ENCODE data around the gene SLC10A7. TPM values are rescaled to one million over a fixed set of nuclear protein-coding genes. Genes with fewer than 3 reads are reported as not detected.

SLC10A7 gene
- total RNA-seq, 2 experiments from 2014 or later: 8.7 to 9.9 TPM

DNA sequence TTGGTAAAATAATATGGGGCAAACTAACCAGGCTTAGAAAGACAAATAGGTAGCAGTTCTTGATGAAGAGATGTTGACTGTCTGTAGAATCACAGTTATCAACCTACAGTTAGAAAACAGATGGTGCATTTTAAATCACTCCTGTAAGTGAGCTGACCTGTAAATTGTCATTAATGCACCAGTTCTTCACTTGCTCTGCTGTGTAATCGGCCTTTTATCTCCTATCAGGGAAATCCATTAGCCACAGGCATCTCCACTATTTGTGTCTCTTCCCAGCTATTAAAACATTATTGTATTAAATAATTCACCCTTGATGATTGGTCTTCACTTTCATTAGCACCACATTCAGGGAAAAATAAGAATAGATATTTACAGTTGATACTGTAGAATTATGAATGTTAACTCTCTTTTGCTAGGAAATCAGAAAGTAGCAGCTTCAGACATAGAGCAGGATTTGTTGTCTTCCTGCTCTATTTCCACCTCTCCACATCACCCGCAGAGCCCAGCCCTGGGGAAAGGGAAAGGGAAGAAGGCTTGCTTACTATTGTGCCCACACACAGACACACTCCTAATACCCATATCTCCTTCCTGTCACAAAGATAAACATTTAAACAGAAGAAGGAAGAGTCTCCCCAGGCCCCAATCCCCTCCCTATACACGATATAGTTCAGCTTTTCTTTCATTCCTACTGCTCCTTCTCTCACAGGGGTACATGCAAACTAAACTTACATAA lies 210.3 kb downstream of the SLC10A7 start:
- intact Hi-C loops (cut with DNase I, micrococcal nuclease): no loop called here
- DNase-seq (no peak), ATAC-seq (ENCODE audit: poor library complexity) (no peak)
- Histone ChIP-seq H3K4me3 (ENCODE audit: low read length) (no peak overlapping the region), H3K27me3 (ENCODE audit: control insufficient read depth in 1 of 2, insufficient read depth in 2 of 2, low read length in 2 of 2) (no peaks in the 10 kb centered on the region), H3K27ac (ENCODE audit: low read depth in 1 of 2, low read length in 2 of 2) (no peak overlapping the region), H3K36me3 (ENCODE audit: insufficient read depth, low read length) (no peaks in the 10 kb centered on the region), H3K4me1 (ENCODE audit: insufficient read depth, low read length) (no peaks in the 10 kb centered on the region), H3K9me3 (ENCODE audit: control insufficient read depth in 1 of 2, insufficient read depth in 1 of 2, low read length in 2 of 2) (no peaks in the 10 kb centered on the region)
- CTCF ChIA-PET: no interaction called here
- Mint-ChIP-seq H3K4me3 (no peak overlapping the region), H3K27ac (no peak overlapping the region), H3K27me3 (no peaks in the 10 kb centered on the region), H3K9me3 (no peaks in the 10 kb centered on the region), H3K4me1 (ENCODE audit: low read depth) (no peaks in the 10 kb centered on the region), H3K36me3 (ENCODE audit: low read depth) (peaks cover 8% of the 10 kb centered on the region)
- POLR2A ChIA-PET: no interaction called here
- TF ChIP-seq, protein P1, sequence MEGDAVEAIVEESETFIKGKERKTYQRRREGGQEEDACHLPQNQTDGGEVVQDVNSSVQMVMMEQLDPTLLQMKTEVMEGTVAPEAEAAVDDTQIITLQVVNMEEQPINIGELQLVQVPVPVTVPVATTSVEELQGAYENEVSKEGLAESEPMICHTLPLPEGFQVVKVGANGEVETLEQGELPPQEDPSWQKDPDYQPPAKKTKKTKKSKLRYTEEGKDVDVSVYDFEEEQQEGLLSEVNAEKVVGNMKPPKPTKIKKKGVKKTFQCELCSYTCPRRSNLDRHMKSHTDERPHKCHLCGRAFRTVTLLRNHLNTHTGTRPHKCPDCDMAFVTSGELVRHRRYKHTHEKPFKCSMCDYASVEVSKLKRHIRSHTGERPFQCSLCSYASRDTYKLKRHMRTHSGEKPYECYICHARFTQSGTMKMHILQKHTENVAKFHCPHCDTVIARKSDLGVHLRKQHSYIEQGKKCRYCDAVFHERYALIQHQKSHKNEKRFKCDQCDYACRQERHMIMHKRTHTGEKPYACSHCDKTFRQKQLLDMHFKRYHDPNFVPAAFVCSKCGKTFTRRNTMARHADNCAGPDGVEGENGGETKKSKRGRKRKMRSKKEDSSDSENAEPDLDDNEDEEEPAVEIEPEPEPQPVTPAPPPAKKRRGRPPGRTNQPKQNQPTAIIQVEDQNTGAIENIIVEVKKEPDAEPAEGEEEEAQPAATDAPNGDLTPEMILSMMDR (IDR thresholded peaks at IDR 0.05): no peak

DNA sequence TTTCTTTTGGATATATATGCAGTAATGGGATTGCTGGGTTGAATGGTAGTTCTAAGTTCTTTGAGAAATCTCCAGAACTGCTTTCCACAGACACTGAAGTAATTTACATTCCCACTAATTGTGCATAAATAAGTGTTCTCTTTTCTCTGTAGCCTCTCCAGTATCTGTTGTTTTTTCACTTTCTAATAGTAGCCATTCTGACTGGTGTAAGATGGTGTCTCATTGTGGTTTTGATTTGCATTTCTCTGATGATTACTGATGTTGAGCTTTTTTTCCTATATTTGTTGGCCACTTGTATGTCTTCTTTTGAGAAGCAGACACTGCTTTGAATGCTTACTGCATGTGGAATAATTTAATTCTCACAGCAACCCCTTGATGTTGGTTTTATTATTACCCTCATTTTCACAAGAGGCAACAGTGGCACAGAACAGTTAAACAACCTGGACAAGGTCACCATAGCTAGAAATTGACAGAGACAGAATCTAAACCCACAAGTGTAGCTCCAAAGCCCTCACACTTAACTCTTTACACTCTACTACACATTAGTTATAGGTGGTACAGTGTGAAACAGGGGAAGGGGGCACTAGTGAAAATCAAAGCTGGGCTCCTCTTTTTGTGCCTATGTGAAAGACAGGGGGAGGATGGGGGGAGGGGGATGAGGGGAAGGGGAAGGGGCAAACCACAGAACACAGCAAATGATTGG lies 211.3 kb downstream of the SLC10A7 start:
- intact Hi-C loops (cut with DNase I, micrococcal nuclease): no loop called here
- Histone ChIP-seq H3K36me3 (ENCODE audit: insufficient read depth, low read length) (no peaks in the 10 kb centered on the region), H3K9me3 (ENCODE audit: control insufficient read depth in 1 of 2, insufficient read depth in 1 of 2, low read length in 2 of 2) (no peaks in the 10 kb centered on the region), H3K27me3 (ENCODE audit: control insufficient read depth in 1 of 2, insufficient read depth in 2 of 2, low read length in 2 of 2) (no peaks in the 10 kb centered on the region), H3K4me3 (ENCODE audit: low read length) (no peak overlapping the region), H3K4me1 (ENCODE audit: insufficient read depth, low read length) (no peaks in the 10 kb centered on the region), H3K27ac (ENCODE audit: low read depth in 1 of 2, low read length in 2 of 2) (no peak overlapping the region)
- no peak for ATAC-seq (ENCODE audit: poor library complexity)
- H3K4me3 Mint-ChIP-seq: no peak overlapping the region
- H3K27me3 Mint-ChIP-seq: no peaks in the 10 kb centered on the region
- H3K27ac Mint-ChIP-seq: no peak overlapping the region
- ChIA-PET CTCF (no interaction called here), POLR2A (no interaction called here)
- no peaks in the 10 kb centered on the region for H3K9me3 Mint-ChIP-seq
- H3K36me3 Mint-ChIP-seq (ENCODE audit: low read depth): peaks cover 14% of the 10 kb centered on the region
- no peak for DNase-seq
- TF ChIP-seq, protein P1 (IDR thresholded peaks at IDR 0.05): no peak
- H3K4me1 Mint-ChIP-seq (ENCODE audit: low read depth): no peaks in the 10 kb centered on the region

DNA sequence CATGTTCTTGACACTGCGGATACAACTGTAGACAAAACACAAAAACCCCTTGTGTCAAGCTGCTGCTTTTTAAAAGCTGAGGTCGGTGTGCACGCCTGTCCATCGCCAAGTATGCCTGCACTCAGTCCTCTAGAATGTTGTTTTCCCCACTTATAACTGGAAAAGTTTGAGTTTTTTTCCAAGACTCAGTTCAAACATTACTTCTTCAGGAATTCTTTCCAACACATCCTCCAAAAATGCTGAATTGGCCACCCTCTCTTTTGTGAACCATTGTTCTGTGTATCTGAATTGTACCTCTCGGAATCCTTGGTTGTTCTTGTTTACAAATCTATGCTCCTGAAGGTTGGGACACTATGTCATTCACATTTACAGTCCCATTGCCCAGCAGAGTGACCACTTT lies 212.8 kb downstream of the SLC10A7 start:
- no peak overlapping the region for H3K4me3 ChIP-seq (ENCODE audit: low read length)
- H3K27me3 ChIP-seq (ENCODE audit: control insufficient read depth in 1 of 2, insufficient read depth in 2 of 2, low read length in 2 of 2): no peaks in the 10 kb centered on the region
- no peaks in the 10 kb centered on the region for H3K9me3 Mint-ChIP-seq
- H3K4me3 Mint-ChIP-seq: no peak overlapping the region
- H3K4me1 Mint-ChIP-seq (ENCODE audit: low read depth): no peaks in the 10 kb centered on the region
- intact Hi-C loops (cut with DNase I, micrococcal nuclease): no loop called here
- no peak overlapping the region for H3K27ac Mint-ChIP-seq
- TF ChIP-seq, protein P1 (IDR thresholded peaks at IDR 0.05): no peak
- peaks cover 19% of the 10 kb centered on the region for H3K36me3 Mint-ChIP-seq (ENCODE audit: low read depth)
- H3K27ac ChIP-seq (ENCODE audit: low read depth in 1 of 2, low read length in 2 of 2): no peak overlapping the region
- POLR2A ChIA-PET: no interaction called here
- no peaks in the 10 kb centered on the region for H3K36me3 ChIP-seq (ENCODE audit: insufficient read depth, low read length)
- DNase-seq: no peak
- no peak for ATAC-seq (ENCODE audit: poor library complexity)
- CTCF ChIA-PET: no interaction called here
- H3K27me3 Mint-ChIP-seq: no peaks in the 10 kb centered on the region
- no peaks in the 10 kb centered on the region for H3K9me3 ChIP-seq (ENCODE audit: control insufficient read depth in 1 of 2, insufficient read depth in 1 of 2, low read length in 2 of 2)
- no peaks in the 10 kb centered on the region for H3K4me1 ChIP-seq (ENCODE audit: insufficient read depth, low read length)

All from CD4-positive, alpha-beta T cell (primary cell).